COLO668 (cell line): ENCODE measurements around the gene ESYT2.
A peak's percentile ranks its signal among the peaks of the same experiment; 100 is the strongest.
"Not testable (repeated sequence)": the region's sequence is repeated elsewhere in the genome, so short reads cannot be mapped to it uniquely, and the experiment has no call there.

Source experiments
- DNase-seq: peaks from one replicate; lab custom pipeline; 2025; ENCODE audit not compliant: unreplicated experiment; lab: John Stamatoyannopoulos, UW

The ESYT2 gene

GRCh38 chr7:158829342-158830210 lies at the start of gene ESYT2:
TSS of gene ESYT2 (minus strand) at chr7:158829509. CDS start at chr7:158829418, 91 bp downstream.
- peak; percentile 98 for DNase-seq

- not testable (repeated sequence) for DNase-seq
Observed at GRCh38 chr7:158878151-158879079, 49.1 kb upstream of the ESYT2 start.

- DNase-seq: no peak
Observed at GRCh38 chr7:158876984-158877383, 47.7 kb upstream of the ESYT2 start.

- no peak for DNase-seq
Observed at GRCh38 chr7:158869876-158870275, 40.6 kb upstream of the ESYT2 start.

GRCh38 chr7:158868764-158869410 lies 39.6 kb upstream of the ESYT2 start:
- no peak for DNase-seq

GRCh38 chr7:158867214-158867984 lies 38.1 kb upstream of the ESYT2 start:
- no peak for DNase-seq

- no peak for DNase-seq
Observed at GRCh38 chr7:158865977-158866376, 36.7 kb upstream of the ESYT2 start.

- DNase-seq: no peak
Observed at GRCh38 chr7:158865462-158865922, 36.2 kb upstream of the ESYT2 start.

GRCh38 chr7:158864833-158865232 lies 35.5 kb upstream of the ESYT2 start:
- DNase-seq: no peak

GRCh38 chr7:158864507-158864820 lies 35.2 kb upstream of the ESYT2 start:
- no peak for DNase-seq

GRCh38 chr7:158863611-158864506 lies 34.5 kb upstream of the ESYT2 start:
- DNase-seq: peak; percentile 61

- not testable (repeated sequence) for DNase-seq
Observed at GRCh38 chr7:158862985-158863610, 33.8 kb upstream of the ESYT2 start.

GRCh38 chr7:158861936-158862704 lies 32.8 kb upstream of the ESYT2 start:
- DNase-seq: no peak

GRCh38 chr7:158861004-158861787 lies 31.9 kb upstream of the ESYT2 start:
- no peak for DNase-seq

- no peak for DNase-seq
Observed at GRCh38 chr7:158860394-158860793, 31.1 kb upstream of the ESYT2 start.

- DNase-seq: no peak
Observed at GRCh38 chr7:158858592-158859503, 29.5 kb upstream of the ESYT2 start.
